CMK (cell line): ENCODE measurements around the gene CDH4.

ENCODE experiments used
- DNase-seq: peaks from one replicate; pipeline ENCODE4 v3.0.0-alpha.2; 2010; ENCODE audit warnings: low read depth

The CDH4 gene

DNA sequence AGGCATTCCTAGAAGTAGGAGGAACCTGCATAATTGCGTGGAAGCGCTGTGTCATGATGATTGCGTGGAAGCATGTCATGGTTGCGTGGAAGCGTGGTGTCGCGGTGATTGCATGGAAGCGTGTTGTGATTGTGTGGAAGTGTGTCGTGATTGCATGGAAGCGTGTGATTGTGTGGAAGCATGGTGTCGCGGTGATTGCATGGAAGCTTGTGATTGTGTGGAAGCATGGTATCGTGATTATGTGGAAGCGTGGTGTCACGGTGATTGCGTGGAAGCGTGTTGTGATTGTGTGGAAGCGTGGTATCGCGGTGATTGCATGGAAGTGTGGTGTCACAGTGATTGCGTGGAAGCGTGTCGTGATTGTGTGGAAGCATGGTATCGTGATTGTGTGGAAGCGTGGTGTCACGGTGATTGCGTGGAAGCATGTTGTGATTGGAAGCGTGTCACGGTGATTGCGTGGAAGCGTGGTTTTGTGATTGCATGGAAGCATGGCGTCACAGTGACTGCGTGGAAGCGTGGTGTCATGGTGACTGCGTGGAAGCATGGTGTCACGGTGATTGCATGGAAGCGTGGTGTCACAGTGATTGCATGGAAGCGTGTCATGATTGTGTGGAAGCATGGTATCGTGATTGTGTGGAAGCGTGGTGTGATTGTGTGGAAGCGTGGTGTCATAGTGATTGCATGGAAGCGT, 667.8 kb downstream of the CDH4 start:
- DNase-seq: no peak

DNA sequence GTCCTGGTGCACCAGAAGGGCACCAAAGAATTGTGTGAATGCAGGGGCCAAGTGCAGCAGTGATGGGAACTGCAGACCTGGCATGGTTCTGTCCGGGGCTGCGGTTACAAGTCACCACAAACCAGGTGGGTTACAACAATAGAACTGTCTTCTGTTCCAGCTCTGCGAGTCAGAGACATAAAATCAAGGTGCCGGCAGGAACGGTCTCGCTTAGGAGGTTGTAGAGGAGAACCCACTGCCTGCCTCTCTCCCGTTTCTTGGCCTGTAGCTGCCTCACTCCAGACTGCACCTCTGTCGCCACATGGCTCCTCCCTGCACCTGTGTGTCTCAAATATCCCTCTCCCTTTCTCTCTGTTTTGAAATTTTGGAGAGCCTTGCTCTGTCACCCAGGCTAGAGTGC, 670.4 kb downstream of the CDH4 start:
- DNase-seq: no peak

DNA sequence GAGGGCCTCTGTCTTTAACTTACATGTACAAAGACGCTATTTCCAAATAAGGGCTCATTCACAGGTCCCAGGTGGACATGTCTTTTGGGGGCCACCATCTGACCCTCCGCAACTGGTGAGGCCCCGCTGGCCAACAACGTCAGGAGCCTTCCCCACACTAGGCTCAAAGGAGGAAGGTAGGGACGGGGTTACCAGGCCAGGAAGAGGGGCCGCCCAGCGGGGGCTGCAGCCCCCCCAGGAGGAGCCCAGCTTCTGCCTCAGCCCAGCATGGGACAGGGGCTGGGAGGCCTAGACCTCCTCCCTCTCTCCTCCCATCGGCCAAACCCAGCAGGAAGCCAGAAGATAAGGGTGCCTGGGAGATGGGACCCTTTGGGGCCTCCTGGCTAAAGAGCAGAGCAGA, 670.9 kb downstream of the CDH4 start:
- DNase-seq: no peak

DNA sequence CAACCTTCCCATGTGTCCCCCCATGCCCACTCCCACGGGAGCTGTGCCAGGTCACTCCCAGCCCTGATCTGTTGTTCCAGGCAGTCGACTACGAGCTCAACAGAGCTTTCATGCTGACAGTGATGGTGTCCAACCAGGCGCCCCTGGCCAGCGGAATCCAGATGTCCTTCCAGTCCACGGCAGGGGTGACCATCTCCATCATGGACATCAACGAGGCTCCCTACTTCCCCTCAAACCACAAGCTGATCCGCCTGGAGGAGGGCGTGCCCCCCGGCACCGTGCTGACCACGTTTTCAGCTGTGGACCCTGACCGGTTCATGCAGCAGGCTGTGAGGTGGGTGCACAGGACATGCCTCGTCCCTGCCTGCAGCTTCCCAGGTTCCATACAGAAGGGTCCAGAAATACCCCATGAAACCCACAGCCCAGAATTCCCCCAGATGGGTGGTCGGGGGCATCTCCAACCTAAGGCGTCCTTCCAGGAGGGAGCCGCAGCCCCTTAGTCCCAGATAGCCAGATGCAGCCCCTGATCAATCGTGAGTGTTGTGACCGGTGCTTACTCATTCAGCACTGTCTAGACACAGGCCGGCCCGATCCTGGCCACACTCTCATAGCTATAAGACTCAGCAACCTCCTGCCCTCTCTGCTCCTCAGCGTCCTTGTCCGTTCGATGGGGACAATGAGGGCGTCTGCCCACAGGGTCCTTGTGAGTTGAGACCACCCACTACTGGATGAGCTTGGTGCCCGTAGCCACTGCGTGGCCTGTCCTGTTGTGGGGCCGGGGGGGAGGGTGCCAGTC, 671.5 kb downstream of the CDH4 start:
- no peak for DNase-seq

DNA sequence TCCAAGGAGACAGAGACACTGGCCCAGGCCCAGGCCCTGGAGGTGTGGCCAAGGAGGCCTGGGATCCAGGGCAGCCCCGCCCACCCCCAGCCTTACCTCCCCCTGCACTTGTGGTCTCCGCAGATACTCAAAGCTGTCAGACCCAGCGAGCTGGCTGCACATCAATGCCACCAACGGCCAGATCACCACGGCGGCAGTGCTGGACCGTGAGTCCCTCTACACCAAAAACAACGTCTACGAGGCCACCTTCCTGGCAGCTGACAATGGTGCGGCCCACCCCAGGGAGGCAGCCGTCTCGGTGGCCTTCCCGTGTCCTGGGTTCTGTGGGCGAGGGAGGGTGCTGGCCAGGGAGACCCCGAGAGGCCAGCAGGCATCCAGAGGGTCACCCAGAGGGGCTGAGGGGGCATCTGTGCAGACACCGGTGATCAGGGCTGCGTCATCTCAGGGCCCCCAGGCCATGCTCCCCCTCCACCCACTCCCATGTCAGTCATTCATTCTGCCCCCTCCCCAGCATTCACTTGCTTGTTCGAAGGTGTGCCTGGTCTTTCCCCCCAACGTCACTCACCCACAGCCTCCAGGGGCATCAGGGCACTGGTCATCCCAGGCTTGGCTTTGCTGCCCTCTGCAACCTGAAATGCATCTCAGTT, 672.3 kb downstream of the CDH4 start:
- no peak for DNase-seq

DNA sequence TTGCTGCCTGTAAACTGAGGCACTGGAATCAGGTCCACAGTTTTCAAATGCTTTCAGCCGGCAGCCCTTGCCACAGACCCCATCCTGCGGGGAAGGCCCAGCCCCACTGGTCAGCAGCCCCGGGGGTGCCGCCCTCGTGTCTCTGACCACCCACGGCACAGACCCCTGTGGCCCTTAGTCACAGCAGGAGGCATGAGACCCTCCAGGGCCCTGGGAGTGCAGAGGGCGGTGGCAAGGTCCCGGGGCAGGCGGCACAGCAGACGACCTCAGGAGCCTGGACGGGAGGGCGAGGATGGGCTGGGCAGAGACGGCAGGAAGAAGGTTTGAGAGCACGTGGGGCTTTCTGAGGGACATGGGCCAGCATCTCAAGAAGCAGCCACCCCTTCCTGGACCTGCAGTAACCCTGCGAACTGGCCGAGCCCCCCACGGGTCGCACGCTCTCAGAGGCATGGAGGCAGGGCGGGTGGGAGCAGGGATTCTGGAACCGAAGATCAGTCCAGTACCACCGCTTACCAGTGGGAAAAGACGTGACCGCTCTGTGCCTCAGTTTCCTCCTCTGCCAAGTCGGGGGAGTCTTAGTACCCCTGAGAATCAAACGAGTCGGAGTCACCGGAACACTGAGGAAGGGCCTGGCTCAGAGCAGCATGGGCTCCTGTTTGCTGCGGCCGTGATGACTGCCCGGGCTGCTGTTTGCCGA, 672.9 kb downstream of the CDH4 start:
- no peak for DNase-seq

DNA sequence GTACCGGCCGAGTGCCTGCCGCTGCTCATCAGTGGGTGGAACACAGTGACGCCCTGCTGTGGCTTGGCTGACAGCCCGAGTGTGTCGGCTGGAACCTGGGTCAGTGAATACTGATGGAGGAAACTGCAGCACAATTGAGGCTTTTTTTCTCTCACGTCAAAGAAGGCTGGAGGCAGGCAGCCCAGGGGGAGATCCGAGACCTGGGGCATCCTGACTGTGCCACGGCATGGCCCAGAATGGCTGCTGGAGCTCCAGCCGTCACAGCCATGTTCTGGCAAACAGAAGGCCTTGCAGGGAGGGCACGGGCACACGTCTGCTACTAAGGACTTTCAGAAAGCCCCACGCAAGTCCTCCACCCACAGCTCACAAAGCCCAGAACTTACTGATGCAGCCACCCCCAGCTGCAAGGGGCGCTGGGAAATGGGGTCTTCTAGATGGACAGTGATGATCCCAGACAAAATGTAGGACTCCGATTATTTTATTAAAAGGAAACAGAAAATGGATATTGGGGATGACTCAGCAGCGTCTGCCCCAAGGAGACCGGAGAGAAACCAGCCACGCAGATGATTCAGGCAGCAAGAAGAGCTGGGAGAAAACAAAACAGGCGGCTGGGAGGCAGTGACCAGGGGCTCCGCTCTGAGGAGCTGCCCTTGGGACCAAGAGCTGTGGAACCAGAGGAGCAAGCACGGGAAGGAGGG, 673.6 kb downstream of the CDH4 start:
- no peak for DNase-seq

DNA sequence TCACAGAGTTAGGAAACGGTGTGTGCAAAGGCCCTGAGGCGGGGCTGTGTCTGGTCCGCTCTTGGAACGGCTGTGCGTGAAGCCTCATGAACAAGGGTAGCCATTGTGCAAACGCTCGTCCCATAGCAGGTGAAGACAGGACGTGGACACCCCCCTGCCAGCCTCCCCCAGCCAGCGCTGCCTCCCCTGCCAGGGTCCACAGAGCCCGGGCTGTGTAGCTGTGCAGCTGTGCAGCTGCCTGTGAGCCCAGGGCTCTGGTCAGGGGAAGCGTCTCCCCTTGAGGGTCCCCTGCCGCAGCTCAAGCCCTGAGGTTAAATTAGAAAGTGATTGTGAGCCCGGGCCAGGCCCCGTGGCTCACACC, 674.2 kb downstream of the CDH4 start:
- no peak for DNase-seq

DNA sequence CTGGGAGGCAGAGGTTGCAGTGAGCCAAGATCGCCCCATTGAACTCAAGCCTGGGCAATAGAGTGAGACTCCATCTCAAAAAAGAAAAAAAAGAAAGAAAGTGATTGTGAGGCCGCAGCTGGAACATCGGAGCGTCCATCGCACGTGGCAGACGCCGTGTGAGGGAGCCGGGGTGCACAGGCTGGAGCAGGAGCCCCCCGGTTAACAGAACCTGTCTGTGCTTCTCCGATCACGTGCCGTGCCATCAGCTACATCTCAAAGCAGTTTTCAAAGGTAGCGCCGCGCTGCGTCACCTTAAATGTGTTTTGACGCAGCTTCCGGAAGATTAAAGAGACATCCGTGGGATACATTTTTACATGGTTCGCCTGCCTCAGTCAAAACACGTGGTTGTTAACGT, 674.7 kb downstream of the CDH4 start:
- no peak for DNase-seq

DNA sequence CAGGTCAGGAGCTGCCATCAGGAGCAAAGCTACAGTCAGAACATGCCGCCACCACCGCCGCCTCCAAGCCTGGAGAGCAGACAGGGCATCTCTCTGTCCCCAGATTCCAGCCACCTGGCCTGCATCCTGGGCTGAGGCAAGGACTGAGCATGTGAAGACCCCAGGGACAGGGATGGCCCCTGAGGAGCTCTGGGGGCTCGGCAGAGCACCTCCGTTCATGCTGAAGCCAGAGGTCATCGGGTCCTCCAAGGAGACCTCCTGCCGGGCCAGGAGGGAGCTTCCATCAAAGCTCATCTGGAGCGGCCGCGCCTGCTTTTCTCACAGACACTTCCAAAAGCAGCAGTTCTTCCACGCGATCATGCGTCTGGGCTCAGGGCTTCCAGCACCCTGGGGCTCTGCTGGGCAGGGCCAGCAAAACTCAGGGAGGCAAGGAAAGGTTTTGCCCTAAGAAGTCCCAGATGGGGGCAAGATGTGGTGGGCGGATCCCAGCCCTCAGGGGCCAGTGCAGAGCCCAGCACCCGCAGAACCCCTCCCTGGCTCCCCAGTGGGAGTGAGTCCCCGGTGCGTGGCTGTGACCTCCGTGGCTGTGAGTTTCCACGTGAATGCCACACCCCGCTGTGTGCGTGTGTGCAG, 675.2 kb downstream of the CDH4 start:
- no peak for DNase-seq

DNA sequence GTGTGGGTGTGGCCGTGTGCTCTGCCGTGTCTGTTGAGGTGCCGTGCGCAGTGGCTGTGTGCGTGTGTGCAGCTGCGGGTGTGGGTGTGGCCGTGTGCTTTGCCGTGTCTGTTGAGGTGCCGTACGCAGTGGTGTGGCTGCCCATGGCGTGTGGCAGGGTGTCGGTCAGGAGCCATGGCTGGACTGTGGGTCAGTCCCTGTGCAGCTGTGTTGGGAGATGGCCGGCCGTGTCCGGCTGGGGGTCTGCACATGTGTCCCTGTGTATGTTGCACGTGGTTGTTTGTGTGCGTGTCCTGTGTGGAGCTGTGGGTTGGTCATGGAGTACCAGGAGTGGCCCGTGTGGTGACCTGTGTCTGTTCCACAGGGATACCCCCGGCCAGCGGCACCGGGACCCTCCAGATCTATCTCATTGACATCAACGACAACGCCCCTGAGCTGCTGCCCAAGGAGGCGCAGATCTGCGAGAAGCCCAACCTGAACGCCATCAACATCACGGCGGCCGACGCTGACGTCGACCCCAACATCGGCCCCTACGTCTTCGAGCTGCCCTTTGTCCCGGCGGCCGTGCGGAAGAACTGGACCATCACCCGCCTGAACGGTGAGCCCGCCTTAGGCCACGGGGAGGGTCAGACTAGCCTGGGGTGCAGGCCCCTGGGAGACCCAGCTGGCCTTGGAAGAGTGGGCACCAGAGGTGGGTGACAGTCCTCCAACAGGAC, 675.9 kb downstream of the CDH4 start:
- DNase-seq: no peak

DNA sequence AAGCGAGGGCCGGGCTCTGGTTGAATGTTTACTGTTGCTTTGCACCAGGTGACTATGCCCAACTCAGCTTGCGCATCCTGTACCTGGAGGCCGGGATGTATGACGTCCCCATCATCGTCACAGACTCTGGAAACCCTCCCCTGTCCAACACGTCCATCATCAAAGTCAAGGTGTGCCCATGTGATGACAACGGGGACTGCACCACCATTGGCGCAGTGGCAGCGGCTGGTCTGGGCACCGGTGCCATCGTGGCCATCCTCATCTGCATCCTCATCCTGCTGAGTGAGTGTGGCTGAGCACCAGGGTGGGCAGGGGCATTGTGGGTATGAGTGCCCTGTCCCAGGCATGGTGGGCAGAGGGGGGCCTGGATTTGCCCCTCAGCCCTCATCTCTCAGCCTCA, 677.5 kb downstream of the CDH4 start:
- DNase-seq: no peak

DNA sequence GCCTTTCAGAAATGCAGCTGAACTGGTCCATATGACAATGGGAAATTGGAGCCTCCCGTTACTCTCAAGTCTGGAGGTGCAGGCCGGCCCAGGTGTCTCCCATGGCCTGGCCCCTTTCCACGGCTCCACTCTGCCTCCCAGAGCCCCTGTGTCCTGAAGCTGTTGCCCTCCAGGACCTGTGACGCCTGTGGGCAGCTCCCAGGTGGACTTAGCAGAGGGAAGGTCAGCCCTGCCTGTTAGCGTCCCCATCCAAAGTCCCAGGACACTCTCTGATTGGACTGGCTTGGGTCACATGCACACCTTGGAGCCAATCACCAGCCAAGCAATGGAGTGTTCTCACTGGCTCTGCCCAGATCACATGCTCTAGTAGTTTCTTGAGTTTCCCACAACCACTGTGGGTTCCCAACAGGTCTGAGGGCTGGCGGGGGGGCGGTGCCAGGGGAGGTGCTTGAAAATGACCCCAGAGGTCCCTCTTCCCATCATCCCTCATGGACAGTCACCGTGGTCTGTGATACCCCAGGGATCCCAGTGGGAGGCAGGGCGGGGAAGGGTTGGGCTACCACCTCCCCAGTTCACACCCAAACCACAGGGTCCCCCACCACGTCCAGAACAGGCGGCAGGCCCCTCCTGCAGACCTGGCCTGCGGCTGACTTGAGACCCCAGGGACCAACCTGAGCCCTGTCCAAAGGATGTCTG, 678.1 kb downstream of the CDH4 start:
- no peak for DNase-seq

DNA sequence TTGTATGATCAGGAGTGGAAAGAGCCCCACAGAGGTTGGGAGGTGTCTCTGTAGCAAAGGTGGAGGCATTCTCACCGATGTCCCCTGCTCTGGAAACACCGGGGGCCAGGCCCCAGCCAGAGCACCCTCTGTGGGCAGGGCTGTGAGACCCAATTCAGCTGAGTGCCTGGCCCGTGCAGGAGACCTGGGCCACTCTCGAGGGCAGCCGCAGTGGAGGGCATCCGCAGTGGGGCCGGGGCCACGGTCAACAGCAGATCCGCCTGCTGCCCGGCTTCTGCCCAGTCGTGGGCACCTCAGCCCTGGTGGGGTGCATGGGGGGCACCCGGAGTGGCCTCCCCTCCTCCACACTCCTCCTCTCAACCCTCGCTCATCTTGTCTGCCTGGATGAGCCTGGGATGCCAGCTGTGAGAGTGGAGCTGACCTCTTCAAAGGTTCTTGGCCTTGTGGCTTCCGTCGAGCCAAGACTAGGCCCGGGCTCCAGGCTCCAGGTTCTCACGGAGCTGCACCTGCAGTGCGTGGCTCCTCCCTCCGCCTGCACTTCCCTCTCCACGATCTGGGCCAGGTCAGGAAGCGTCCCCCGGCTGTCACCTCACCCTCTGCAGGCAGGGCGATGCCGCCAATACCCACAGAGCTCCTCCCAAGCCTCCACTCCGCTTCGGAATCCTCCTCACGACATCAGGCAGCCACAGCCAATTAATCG, 678.9 kb downstream of the CDH4 start:
- no peak for DNase-seq

DNA sequence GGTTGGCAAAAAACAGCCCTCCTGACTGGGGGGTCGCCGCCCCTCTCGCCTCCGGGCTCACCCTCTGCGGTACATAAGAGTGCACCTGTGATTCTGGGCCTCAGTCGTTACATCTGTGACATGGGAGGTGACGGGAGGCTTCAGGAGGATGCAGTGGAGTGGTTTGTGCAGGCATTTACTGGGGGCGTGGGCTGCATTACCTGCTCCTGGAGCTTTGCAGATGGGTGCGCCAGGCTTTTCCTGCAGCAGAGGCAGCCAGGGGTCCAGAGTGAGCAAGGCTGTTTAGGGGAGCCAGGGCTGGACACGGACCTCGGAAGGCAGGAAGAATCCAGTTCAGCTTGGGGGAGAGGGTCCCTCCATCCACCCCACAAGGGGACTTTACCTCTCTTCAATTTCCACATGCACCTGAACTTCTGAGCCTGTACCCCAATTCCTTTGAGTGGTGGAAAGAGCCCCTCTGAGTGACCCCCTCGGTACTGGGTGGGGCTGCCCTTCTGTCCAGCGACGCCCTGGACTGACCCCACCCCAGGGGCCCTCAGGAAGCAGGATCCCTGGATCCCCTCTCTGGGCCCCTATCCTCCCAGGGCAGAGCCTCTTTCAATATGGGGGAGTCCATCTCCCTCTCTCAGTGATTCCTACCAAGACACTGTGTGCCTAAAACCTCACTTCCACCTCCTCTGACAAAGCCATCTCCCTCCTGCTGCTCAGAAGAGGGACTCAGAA, 679.6 kb downstream of the CDH4 start:
- no peak for DNase-seq

DNA sequence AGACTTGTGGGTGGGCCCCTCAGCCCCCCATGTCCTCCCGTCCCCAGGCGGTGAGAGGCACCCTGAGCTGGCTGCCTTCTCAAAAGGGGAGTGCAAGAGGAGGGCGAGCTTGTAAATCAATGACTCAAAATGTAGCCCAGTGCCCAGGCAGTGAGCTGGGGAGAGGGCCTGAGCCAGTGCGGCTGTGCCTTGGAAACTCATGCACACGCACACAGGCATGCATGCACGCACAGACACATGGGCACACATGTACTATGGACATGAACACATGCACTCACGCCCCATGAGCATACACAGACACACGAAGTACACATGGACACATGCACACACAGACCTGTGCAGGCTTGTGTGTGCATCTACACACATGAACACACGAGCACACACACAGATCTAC, 680.1 kb downstream of the CDH4 start:
- no peak for DNase-seq

DNA sequence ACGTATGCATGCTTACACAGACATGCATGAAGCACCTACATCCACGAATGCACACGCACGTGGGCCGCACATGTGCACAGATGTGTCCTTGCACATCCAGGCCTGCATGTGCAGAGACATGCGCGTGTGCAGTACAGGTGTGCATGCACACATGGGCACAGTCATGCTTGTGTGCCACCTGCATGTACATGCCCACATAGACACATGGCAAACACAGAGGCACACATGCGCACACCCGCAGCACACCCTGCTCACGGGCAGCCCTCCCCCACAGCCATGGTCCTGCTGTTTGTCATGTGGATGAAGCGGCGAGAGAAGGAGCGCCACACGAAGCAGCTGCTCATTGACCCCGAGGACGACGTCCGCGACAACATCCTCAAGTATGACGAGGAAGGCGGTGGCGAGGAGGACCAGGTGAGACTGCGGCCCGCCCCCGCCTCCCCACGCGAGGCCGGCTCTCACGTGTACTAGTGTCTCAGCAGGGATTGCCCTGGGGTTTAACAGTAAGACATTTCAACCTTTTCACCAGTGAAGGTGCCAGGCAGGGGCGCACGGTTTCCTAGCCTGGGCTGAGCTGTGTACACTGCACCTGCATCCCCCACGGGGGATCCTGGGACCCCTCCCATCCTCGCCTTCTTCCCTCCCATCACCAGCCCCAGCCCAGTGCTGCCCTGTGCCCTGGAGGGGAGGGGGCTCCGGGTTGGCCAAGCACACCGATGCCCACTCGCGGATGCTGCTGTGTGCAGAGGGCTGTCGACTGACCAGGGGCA, 680.8 kb downstream of the CDH4 start:
- DNase-seq: no peak

DNA sequence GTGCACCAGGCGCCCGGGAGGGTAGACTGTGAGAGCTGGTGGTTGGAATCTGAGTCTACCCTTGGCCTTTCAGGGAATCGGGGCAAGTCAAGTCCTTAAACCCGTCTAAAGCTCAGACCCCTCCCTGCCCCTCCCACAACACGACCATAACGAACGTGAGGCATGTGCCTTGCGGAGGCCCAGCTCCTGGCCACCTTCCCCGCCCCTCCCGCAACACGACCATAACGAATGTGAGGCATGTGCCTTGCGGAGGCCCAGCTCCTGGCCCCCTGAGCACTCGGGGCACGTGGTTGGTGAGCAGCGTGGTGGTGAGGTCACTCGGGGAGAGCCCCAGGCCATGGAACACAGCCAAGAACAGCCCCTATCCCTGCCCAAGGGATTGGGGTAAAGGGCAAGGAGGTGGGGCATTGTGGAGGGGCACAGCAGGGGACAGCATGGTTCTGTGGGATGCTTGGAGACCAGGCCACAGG, 681.5 kb downstream of the CDH4 start:
- no peak for DNase-seq
